Sigmoid colon (tissue), 4 donors: ENCODE results near the gene MYO10.

Experiments used
- EP300 ChIP-seq, 4 donors: sonication (generic); formaldehyde crosslinking; IDR thresholded peaks; one replicate each; pipeline ENCODE4 v1.6.1; 2017; ENCODE audit warnings: antibody characterized with exemption in 4 of 4
- POLR2AphosphoS5 ChIP-seq, 4 donors: sonication (generic); formaldehyde crosslinking; IDR thresholded peaks; one replicate each; pipeline ENCODE4 v1.6.1; 2017; ENCODE audit warnings: antibody characterized with exemption in 4 of 4
- TF ChIP-seq, protein P1 (sequence below), 4 experiments: fragments of 450-650 bp in 3 of 4; fragments of 200-600 bp in 1 of 4; IDR thresholded peaks; one replicate each; pipeline ENCODE4 v1.5.1; 2016 to 2019; ENCODE audit warnings: antibody characterized with exemption in 4 of 4, mild to moderate bottlenecking in 3 of 4, moderate library complexity in 2 of 4

GRCh38 chr5:16889203-16889971 lies 46.7 kb downstream of the MYO10 start:
- TF ChIP-seq EP300 (IDR thresholded peaks at IDR 0.05), result no peak
- TF ChIP-seq, protein P1, sequence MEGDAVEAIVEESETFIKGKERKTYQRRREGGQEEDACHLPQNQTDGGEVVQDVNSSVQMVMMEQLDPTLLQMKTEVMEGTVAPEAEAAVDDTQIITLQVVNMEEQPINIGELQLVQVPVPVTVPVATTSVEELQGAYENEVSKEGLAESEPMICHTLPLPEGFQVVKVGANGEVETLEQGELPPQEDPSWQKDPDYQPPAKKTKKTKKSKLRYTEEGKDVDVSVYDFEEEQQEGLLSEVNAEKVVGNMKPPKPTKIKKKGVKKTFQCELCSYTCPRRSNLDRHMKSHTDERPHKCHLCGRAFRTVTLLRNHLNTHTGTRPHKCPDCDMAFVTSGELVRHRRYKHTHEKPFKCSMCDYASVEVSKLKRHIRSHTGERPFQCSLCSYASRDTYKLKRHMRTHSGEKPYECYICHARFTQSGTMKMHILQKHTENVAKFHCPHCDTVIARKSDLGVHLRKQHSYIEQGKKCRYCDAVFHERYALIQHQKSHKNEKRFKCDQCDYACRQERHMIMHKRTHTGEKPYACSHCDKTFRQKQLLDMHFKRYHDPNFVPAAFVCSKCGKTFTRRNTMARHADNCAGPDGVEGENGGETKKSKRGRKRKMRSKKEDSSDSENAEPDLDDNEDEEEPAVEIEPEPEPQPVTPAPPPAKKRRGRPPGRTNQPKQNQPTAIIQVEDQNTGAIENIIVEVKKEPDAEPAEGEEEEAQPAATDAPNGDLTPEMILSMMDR (IDR thresholded peaks at IDR 0.05), result no peak
- no peak for TF ChIP-seq POLR2AphosphoS5 (IDR thresholded peaks at IDR 0.05)
